HG03457 (cell line): Measurements from ENCODE around the gene SNAP47.

Experiments
- ATAC-seq: cut with Tn5 transposase; IDR thresholded peaks from one replicate; pipeline ENCODE4 v1.9.1; 2021; ENCODE audit warnings: moderate number of reproducible peaks; ENCODE audit not compliant: unreplicated experiment

Gene SNAP47

GRCh38 chr1:227781314-227781930, 46.2 kb downstream of the SNAP47 start:
- no peak for ATAC-seq

GRCh38 chr1:227782226-227782625, 47.0 kb downstream of the SNAP47 start:
- ATAC-seq: no peak

GRCh38 chr1:227785094-227785804, 50.0 kb downstream of the SNAP47 start:
- no peak for ATAC-seq

GRCh38 chr1:227785805-227786671, 50.8 kb downstream of the SNAP47 start:
- ATAC-seq: no peak

- ATAC-seq: no peak
Observed at GRCh38 chr1:227786673-227787512, 51.7 kb downstream of the SNAP47 start.

- peak; percentile 91 for ATAC-seq
Observed at GRCh38 chr1:227787513-227788270, 52.5 kb downstream of the SNAP47 start.

GRCh38 chr1:227788271-227789083, 53.2 kb downstream of the SNAP47 start:
- peak; percentile 36 for ATAC-seq

- ATAC-seq: no peak
Observed at GRCh38 chr1:227789084-227790033, 54.1 kb downstream of the SNAP47 start.

- no peak for ATAC-seq
Observed at GRCh38 chr1:227790034-227790400, 54.8 kb downstream of the SNAP47 start.

- ATAC-seq: no peak
Observed at GRCh38 chr1:227790868-227791267, 55.6 kb downstream of the SNAP47 start.

- ATAC-seq: no peak
Observed at GRCh38 chr1:227791425-227792143, 56.3 kb downstream of the SNAP47 start.

- no peak for ATAC-seq
Observed at GRCh38 chr1:227792216-227793078, 57.2 kb downstream of the SNAP47 start.

GRCh38 chr1:227793079-227793947, 58.1 kb downstream of the SNAP47 start:
- no peak for ATAC-seq

GRCh38 chr1:227793948-227794816, 58.9 kb downstream of the SNAP47 start:
- no peak for ATAC-seq

GRCh38 chr1:227794817-227795192, 59.6 kb downstream of the SNAP47 start:
- no peak for ATAC-seq
